Hepatocyte (in vitro differentiated cells): ENCODE measurements around the gene RENBP. TPM values are rescaled to one million over a fixed set of nuclear protein-coding genes. Genes with fewer than 3 reads are reported as not detected.

Source experiments
- DNase-seq: peaks from one replicate; pipeline ENCODE4 v3.0.0-alpha.2; 2016; ENCODE audit warnings: low spot score
- H2AFZ ChIP-seq: fragments of 200-600 bp; sonication (generic); 2 replicates; pipeline ENCODE4 v1.6.0; 2016; ENCODE audit warnings: antibody characterized with exemption, mild to moderate bottlenecking
- H3K27ac ChIP-seq: fragments of 200-600 bp; sonication (generic); 2 replicates; pipeline ENCODE4 v1.5.1; 2016; ENCODE audit warnings: mild to moderate bottlenecking
- H3K27me3 ChIP-seq: fragments of 200-600 bp; sonication (generic); 2 replicates; pipeline ENCODE4 v1.6.1; 2016
- H3K36me3 ChIP-seq: fragments of 200-600 bp; sonication (generic); replicated peaks from 2 replicates; pipeline ENCODE4 v1.5.1; 2016; ENCODE audit warnings: low read depth; ENCODE audit not compliant: insufficient read depth
- H3K4me1 ChIP-seq: fragments of 200-600 bp; sonication (generic); 2 replicates; pipeline ENCODE4 v1.5.1; 2016; ENCODE audit warnings: mild to moderate bottlenecking, moderate library complexity; ENCODE audit not compliant: insufficient read depth
- H3K4me2 ChIP-seq: fragments of 200-600 bp; sonication (generic); 2 replicates; pipeline ENCODE4 v1.6.0; 2016
- H3K4me3 ChIP-seq: fragments of 200-600 bp; sonication (generic); 2 replicates; pipeline ENCODE4 v1.5.1; 2016; ENCODE audit warnings: mild to moderate bottlenecking
- H3K79me2 ChIP-seq: fragments of 200-600 bp; sonication (generic); 2 replicates; pipeline ENCODE4 v1.6.0; 2017; ENCODE audit warnings: mild to moderate bottlenecking
- H3K9me2 ChIP-seq: fragments of 200-600 bp; sonication (generic); replicated peaks from 2 replicates; pipeline ENCODE4 v1.6.0; 2017; ENCODE audit warnings: mild to moderate bottlenecking; ENCODE audit not compliant: insufficient read depth
- H3K9me3 ChIP-seq: fragments of 200-600 bp; sonication (generic); 2 replicates; pipeline ENCODE4 v1.5.1; 2016; ENCODE audit warnings: low read depth, mild to moderate bottlenecking
- H4K20me1 ChIP-seq: fragments of 200-600 bp; sonication (generic); 2 replicates; pipeline ENCODE4 v1.6.0; 2016; ENCODE audit warnings: mild to moderate bottlenecking; ENCODE audit not compliant: insufficient read depth, poor library complexity, severe bottlenecking
- CTCF ChIP-seq: fragments of 200-600 bp; sonication (generic); IDR thresholded peaks from 2 replicates; pipeline ENCODE4 v1.5.1; 2016; ENCODE audit warnings: antibody characterized with exemption, mild to moderate bottlenecking; ENCODE audit not compliant: poor library complexity
- EZH2 ChIP-seq: fragments of 200-600 bp; sonication (generic); IDR thresholded peaks from 2 replicates; pipeline ENCODE4 v1.6.1; 2016; ENCODE audit warnings: antibody characterized with exemption, mild to moderate bottlenecking, borderline replicate concordance
- EZH2phosphoT487 ChIP-seq: fragments of 200-600 bp; sonication (generic); IDR thresholded peaks from one replicate; pipeline ENCODE4 v1.6.1; 2018; ENCODE audit warnings: antibody characterized with exemption, mild to moderate bottlenecking, low read depth, moderate library complexity; ENCODE audit not compliant: unreplicated experiment, severe bottlenecking
- WGBS: methylation state at CpG from one replicate; pipeline ENCODE4 v1.1.6; 2016; ENCODE audit warnings: low lambda C conversion rate; ENCODE audit errors: missing lambda C conversion rate; 5-methylcytosine and 5-hydroxymethylcytosine counted together
- polyA plus RNA-seq: library from polyadenylated mRNA; unstranded; fragments of >200 nt; fragmentation: Nextera tagmentation; extraction: Ambion mirVana; gene quantifications from 2 replicates; pipeline ENCODE4 v1.2.1, GENCODE V29; 2016
- total RNA-seq: library from RNA; depleted of rRNA; stranded (reverse); fragments of >200 nt; gene quantifications from 2 replicates; pipeline ENCODE4 v1.2.3, GENCODE V29; 2014

RENBP gene
- total and polyA plus RNA-seq, 2 experiments from 2014 or later, result 5.8 to 22.8 TPM

DNA sequence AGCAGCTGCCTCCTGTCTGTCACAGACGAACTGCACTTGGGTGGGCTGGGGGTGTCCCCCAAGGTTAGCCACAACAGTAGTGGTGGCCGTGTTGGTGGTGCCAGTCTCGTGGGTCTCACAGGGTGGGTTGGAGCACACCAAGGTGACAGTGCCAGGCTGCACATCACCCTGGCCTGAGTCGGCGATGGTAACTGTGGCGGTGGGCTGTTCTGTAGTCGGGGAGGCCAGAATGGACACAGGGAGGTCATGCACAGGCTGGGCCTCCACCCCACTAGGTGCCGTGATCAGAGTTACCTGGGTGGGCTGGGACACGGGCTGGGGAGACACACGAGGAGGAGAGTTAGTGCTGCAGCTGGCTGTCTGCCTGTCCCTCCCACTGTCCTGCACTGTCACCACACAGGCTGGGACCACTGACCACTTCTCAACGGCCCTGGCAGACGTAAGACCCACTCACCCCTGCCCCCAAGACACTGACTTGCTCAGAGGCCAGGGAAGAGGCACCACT lies 10.8 kb upstream of the RENBP start:
- no peaks in the 10 kb centered on the region for H3K36me3 ChIP-seq
- H3K4me1 ChIP-seq, result no peaks in the 10 kb centered on the region
- WGBS, result 80% methylated on average over 12 of the region's 12 CpGs
- H4K20me1 ChIP-seq, result no peaks in the 10 kb centered on the region
- H3K9me3 ChIP-seq, result no peaks in the 10 kb centered on the region
- no peak for TF ChIP-seq EZH2phosphoT487
- no peak for TF ChIP-seq CTCF
- TF ChIP-seq EZH2, result no peak
- DNase-seq, result no peak
- H3K27me3 ChIP-seq, result no peaks in the 10 kb centered on the region
- H3K4me3 ChIP-seq, result no peak overlapping the region
- H3K79me2 ChIP-seq, result no peaks in the 10 kb centered on the region
- no peaks in the 10 kb centered on the region for H3K9me2 ChIP-seq
- no peak overlapping the region for H3K4me2 ChIP-seq
- H2AFZ ChIP-seq, result no peak overlapping the region
- H3K27ac ChIP-seq, result no peak overlapping the region

- DNase-seq, result no peak
- no peaks in the 10 kb centered on the region for H3K27me3 ChIP-seq
- TF ChIP-seq EZH2phosphoT487 (no peak), EZH2 (no peak), CTCF (no peak)
- WGBS, result 96% methylated on average over 43 of the region's 44 CpGs
- no peak overlapping the region for H3K4me3 ChIP-seq
- no peaks in the 10 kb centered on the region for H4K20me1 ChIP-seq
- H3K4me1 ChIP-seq, result no peaks in the 10 kb centered on the region
- H3K79me2 ChIP-seq, result no peaks in the 10 kb centered on the region
- H2AFZ ChIP-seq, result no peak overlapping the region
- H3K9me3 ChIP-seq, result no peaks in the 10 kb centered on the region
- no peak overlapping the region for H3K4me2 ChIP-seq
- no peak overlapping the region for H3K27ac ChIP-seq
- no peaks in the 10 kb centered on the region for H3K36me3 ChIP-seq
- no peaks in the 10 kb centered on the region for H3K9me2 ChIP-seq
Observed at GRCh38 chrX:153954558-153955227, 10.2 kb upstream of the RENBP start.

- H3K4me3 ChIP-seq, result no peak overlapping the region
Observed at GRCh38 chrX:153953892-153954557, 9.6 kb upstream of the RENBP start.

More at GRCh38 chrX:153953892-153954557, 9.6 kb upstream of the RENBP start:
- H3K4me1 ChIP-seq, result no peaks in the 10 kb centered on the region
- no peaks in the 10 kb centered on the region for H3K9me3 ChIP-seq
- TF ChIP-seq EZH2 (no peak), EZH2phosphoT487 (no peak), CTCF (no peak)
- WGBS, result 88% methylated on average over 26 of the region's 33 CpGs
- H4K20me1 ChIP-seq, result no peaks in the 10 kb centered on the region
- no peaks in the 10 kb centered on the region for H3K79me2 ChIP-seq
- H3K9me2 ChIP-seq, result no peaks in the 10 kb centered on the region
- H3K4me2 ChIP-seq, result no peak overlapping the region
- no peak overlapping the region for H3K27ac ChIP-seq
- no peaks in the 10 kb centered on the region for H3K36me3 ChIP-seq
- no peaks in the 10 kb centered on the region for H3K27me3 ChIP-seq
- DNase-seq, result no peak
- H2AFZ ChIP-seq, result no peak overlapping the region
